ENCODE results near the gene PDE6A.

GRCh38 chr5:149956685-149957084 lies 12.1 kb upstream of the PDE6A start:
- no peak for TF ChIP-seq POLR2A (IDR thresholded peaks at IDR 0.05; ENCODE audit: low read length)
- TF ChIP-seq JUNB (IDR thresholded peaks at IDR 0.05): no peak
- TF ChIP-seq RCOR1 (IDR thresholded peaks at IDR 0.05; ENCODE audit: low read depth, low read length): no peak

Measured in A549 (cell line).